Caco-2 (cell line): Measurements from ENCODE around the gene IGF2. TPM values are rescaled to one million over a fixed set of nuclear protein-coding genes. Genes with fewer than 3 reads are reported as not detected.
A peak's percentile ranks its signal among the peaks of the same experiment; 100 is the strongest.

Experiments used
- BruUV-seq: library from RNA; stranded (reverse); fragments of 400-500 nt; replicated peaks from 2 replicates; lab custom pipeline; 2021; lab: Mats Ljungman, UMichigan
- CTCF ChIA-PET: fragments of 300-600 bp; sonication (Branson Sonifier 250); formaldehyde crosslinking; loops from one replicate; lab custom pipeline; 2022; ENCODE audit warnings: antibody characterized with exemption; lab: Charles Lee
- POLR2A ChIA-PET: fragments of 300-600 bp; sonication (Branson Sonifier 250); formaldehyde crosslinking; loops from one replicate; lab custom pipeline; 2022; ENCODE audit warnings: antibody characterized with exemption; lab: Charles Lee
- DNase-seq, 2 experiments: peaks; one replicate each; pipeline versions ENCODE4 v3.0.0 to v3.0.0-alpha.2; 2020 to 2022
- H3K27me3 ChIP-seq: replicated peaks from 2 replicates; pipeline ENCODE4 v1.6.0; 2011; ENCODE audit warnings: low read length; ENCODE audit not compliant: control insufficient read depth, insufficient read depth
- H3K36me3 ChIP-seq: 2 replicates; pipeline ENCODE4 v1.5.1; 2011; ENCODE audit warnings: low read length; ENCODE audit not compliant: control insufficient read depth, insufficient read depth
- H3K4me1 ChIP-seq: fragments of 250-450 bp; sonication (Bioruptor Pico); 2 replicates; pipeline ENCODE4 v1.5.1; 2020; ENCODE audit warnings: mild to moderate bottlenecking
- H3K4me3 ChIP-seq: 2 replicates; pipeline ENCODE4 v1.5.1; 2011; ENCODE audit warnings: low read depth, mild to moderate bottlenecking, control low read depth, low read length
- H3K9me3 ChIP-seq: fragments of 250-450 bp; sonication (Bioruptor Pico); 2 replicates; pipeline ENCODE4 v1.5.1; 2020; ENCODE audit warnings: mild to moderate bottlenecking, moderate library complexity
- H3K27ac Mint-ChIP-seq: one replicate; pipeline ENCODE4 v1.8.0; 2022; ENCODE audit warnings: mixed read lengths; ENCODE audit not compliant: unreplicated experiment
- H3K27me3 Mint-ChIP-seq: one replicate; pipeline ENCODE4 v1.8.0; 2022; ENCODE audit warnings: mixed read lengths; ENCODE audit not compliant: insufficient read depth, unreplicated experiment
- H3K36me3 Mint-ChIP-seq: one replicate; pipeline ENCODE4 v1.8.0; 2022; ENCODE audit warnings: mild to moderate bottlenecking, mixed read lengths; ENCODE audit not compliant: insufficient read depth, unreplicated experiment
- H3K4me1 Mint-ChIP-seq: one replicate; pipeline ENCODE4 v1.8.0; 2022; ENCODE audit warnings: low read depth, mixed read lengths; ENCODE audit not compliant: unreplicated experiment
- H3K4me3 Mint-ChIP-seq: one replicate; pipeline ENCODE4 v1.8.0; 2022; ENCODE audit warnings: mild to moderate bottlenecking, moderate library complexity, mixed read lengths; ENCODE audit not compliant: unreplicated experiment
- H3K9me3 Mint-ChIP-seq: one replicate; pipeline ENCODE4 v1.8.0; 2022; ENCODE audit warnings: mixed read lengths; ENCODE audit not compliant: unreplicated experiment
- CTCF ChIP-seq, 2 experiments: fragments of 200-600 bp in 1 of 2; IDR thresholded peaks; 1 replicate in 1 of 2; 2 replicates in 1 of 2; pipeline versions ENCODE4 v1.5.1 to v1.8.0; 2011 to 2022; ENCODE audit warnings: antibody characterized with exemption in 1 of 2, control low read depth in 1 of 2, inconsistent platforms in 1 of 2, low read depth in 1 of 2, low read length in 1 of 2, mild to moderate bottlenecking in 1 of 2, moderate library complexity in 1 of 2; ENCODE audit not compliant: insufficient read depth in 1 of 2, severe bottlenecking in 1 of 2, unreplicated experiment in 1 of 2
- intact Hi-C: fragments of 100-400 bp; cut with micrococcal nuclease; formaldehyde crosslinking; loops from one replicate; pipeline ENCODE4 v1.10.0; 2022; ENCODE audit not compliant: unreplicated experiment
- total RNA-seq: library from RNA; stranded (reverse); gene quantifications from 2 replicates; pipeline ENCODE4 v1.2.3, GENCODE V29; 2022

The IGF2 gene
- total RNA-seq, 1 experiment from 2014 or later: 1,397 TPM

- no peak for DNase-seq
- no TSS peak for BruUV-seq
- Mint-ChIP-seq H3K27me3 (no peaks in the 10 kb centered on the region), H3K4me1 (no peaks in the 10 kb centered on the region), H3K36me3 (no peaks in the 10 kb centered on the region), H3K27ac (no peak overlapping the region), H3K9me3 (peaks cover 33% of the 10 kb centered on the region), H3K4me3 (no peak overlapping the region)
- H3K4me1 ChIP-seq: peaks cover 29% of the 10 kb centered on the region
- H3K4me3 ChIP-seq: no peak overlapping the region
- intact Hi-C loops: no loop called here
- no peaks in the 10 kb centered on the region for H3K36me3 ChIP-seq
- H3K9me3 ChIP-seq: peaks cover 11% of the 10 kb centered on the region
- TF ChIP-seq CTCF (IDR thresholded peaks at IDR 0.05; ENCODE audit: insufficient read depth in 1 of 2, low read depth in 1 of 2, low read length in 1 of 2, severe bottlenecking in 1 of 2, unreplicated experiment in 1 of 2): no peak
- ChIA-PET POLR2A (no interaction called here), CTCF (interaction anchor here (0.8 to 1.9 kb wide), 4 partner anchors 22 to 84 kb away, joined by 3 to 13 read pairs (median 3); no protein-coding TSS in a partner anchor)
- no peaks in the 10 kb centered on the region for H3K27me3 ChIP-seq
These were observed 17.7 kb downstream of the IGF2 start for GRCh38 chr11:2121227-2122130.

- ChIA-PET CTCF (interaction anchor here (0.8 to 1.9 kb wide), 4 partner anchors 23 to 83 kb away, joined by 3 to 13 read pairs (median 3); no protein-coding TSS in a partner anchor), POLR2A (interaction anchor here (0.6 kb wide), 1 partner anchor 107 kb away, joined by 3 read pairs; no protein-coding TSS in a partner anchor)
- intact Hi-C loops: no loop called here
- H3K9me3 ChIP-seq: peaks cover 17% of the 10 kb centered on the region
- peak in 1 of 2 experiments; percentile 50 for DNase-seq
- no TSS peak for BruUV-seq
- no peaks in the 10 kb centered on the region for H3K36me3 Mint-ChIP-seq
- H3K4me3 Mint-ChIP-seq: no peak overlapping the region
- H3K4me1 ChIP-seq: peaks cover 29% of the 10 kb centered on the region
- no peaks in the 10 kb centered on the region for H3K27me3 ChIP-seq
- no peak for TF ChIP-seq CTCF (IDR thresholded peaks at IDR 0.05; ENCODE audit: insufficient read depth in 1 of 2, low read depth in 1 of 2, low read length in 1 of 2, severe bottlenecking in 1 of 2, unreplicated experiment in 1 of 2)
- no peak overlapping the region for H3K4me3 ChIP-seq
- no peak overlapping the region for H3K27ac Mint-ChIP-seq
- no peaks in the 10 kb centered on the region for H3K27me3 Mint-ChIP-seq
- peaks cover 31% of the 10 kb centered on the region for H3K9me3 Mint-ChIP-seq
- no peaks in the 10 kb centered on the region for H3K36me3 ChIP-seq
- no peaks in the 10 kb centered on the region for H3K4me1 Mint-ChIP-seq
These were observed 18.7 kb downstream of the IGF2 start for GRCh38 chr11:2120359-2121100.

- no peaks in the 10 kb centered on the region for H3K4me1 Mint-ChIP-seq
- no peaks in the 10 kb centered on the region for H3K27me3 Mint-ChIP-seq
- BruUV-seq: no TSS peak
- no peaks in the 10 kb centered on the region for H3K36me3 ChIP-seq
- H3K4me1 ChIP-seq: peaks cover 29% of the 10 kb centered on the region
- peaks cover 17% of the 10 kb centered on the region for H3K9me3 ChIP-seq
- peaks cover 22% of the 10 kb centered on the region for H3K9me3 Mint-ChIP-seq
- no peaks in the 10 kb centered on the region for H3K27me3 ChIP-seq
- no peak overlapping the region for H3K4me3 Mint-ChIP-seq
- POLR2A ChIA-PET: no interaction called here
- no peaks in the 10 kb centered on the region for H3K36me3 Mint-ChIP-seq
- CTCF ChIA-PET: no interaction called here
- H3K27ac Mint-ChIP-seq: no peak overlapping the region
- no peak for TF ChIP-seq CTCF (IDR thresholded peaks at IDR 0.05; ENCODE audit: insufficient read depth in 1 of 2, low read depth in 1 of 2, low read length in 1 of 2, severe bottlenecking in 1 of 2, unreplicated experiment in 1 of 2)
- DNase-seq: no peak
- intact Hi-C loops: no loop called here
- no peak overlapping the region for H3K4me3 ChIP-seq
These were observed 20.5 kb downstream of the IGF2 start for GRCh38 chr11:2118677-2119076.
